ENCODE data around the gene OLA1.

OLA1 gene

GRCh38 chr2:174266288-174266687 is 18.0 kb upstream of the OLA1 start:
- Histone ChIP-seq H3K79me2 (ENCODE audit: low read length) (no peaks in the 10 kb centered on the region), H3K27ac (ENCODE audit: low read length) (no peak overlapping the region), H2AFZ (ENCODE audit: low read length) (no peak overlapping the region), H3F3A (ENCODE audit: insufficient read depth, low read length) (no peaks in the 10 kb centered on the region), H3K9ac (ENCODE audit: low read length) (no peak overlapping the region), H3K4me2 (ENCODE audit: low read depth, low read length) (no peak overlapping the region), H3K36me3 (replicated peaks; ENCODE audit: insufficient read depth, low read length) (no peaks in the 10 kb centered on the region), H3K9me2 (replicated peaks; ENCODE audit: insufficient read depth, low read length) (no peaks in the 10 kb centered on the region), H3K27me3 (replicated peaks; ENCODE audit: insufficient read depth, low read length) (no peaks in the 10 kb centered on the region), H4K20me1 (ENCODE audit: insufficient read depth, low read length) (no peaks in the 10 kb centered on the region), H3K9me3 (replicated peaks; ENCODE audit: insufficient read depth, low read length) (no peaks in the 10 kb centered on the region), H3K4me3 (ENCODE audit: low read length) (no peak overlapping the region), H3K4me1 (ENCODE audit: low read length) (no peaks in the 10 kb centered on the region)
- DNase-seq = no peak
- no peak for TF ChIP-seq EZH2 (optimal IDR thresholded peaks at IDR 0.05; ENCODE audit: low read depth, low read length)
- no peak for TF ChIP-seq CTCF (IDR thresholded peaks at IDR 0.05; ENCODE audit: low read length)
- TF ChIP-seq EZH2phosphoT487 (IDR thresholded peaks at IDR 0.05; ENCODE audit: low read length) = no peak

- Histone ChIP-seq H3K27me3 (replicated peaks; ENCODE audit: insufficient read depth, low read length) (no peaks in the 10 kb centered on the region), H3K27ac (ENCODE audit: low read length) (no peak overlapping the region), H3K4me2 (ENCODE audit: low read depth, low read length) (no peak overlapping the region), H3K4me3 (ENCODE audit: low read length) (no peak overlapping the region), H3K4me1 (ENCODE audit: low read length) (no peaks in the 10 kb centered on the region), H2AFZ (ENCODE audit: low read length) (no peak overlapping the region), H3K9me3 (replicated peaks; ENCODE audit: insufficient read depth, low read length) (no peaks in the 10 kb centered on the region), H4K20me1 (ENCODE audit: insufficient read depth, low read length) (no peaks in the 10 kb centered on the region), H3F3A (ENCODE audit: insufficient read depth, low read length) (no peaks in the 10 kb centered on the region), H3K79me2 (ENCODE audit: low read length) (no peaks in the 10 kb centered on the region), H3K36me3 (replicated peaks; ENCODE audit: insufficient read depth, low read length) (no peaks in the 10 kb centered on the region), H3K9ac (ENCODE audit: low read length) (no peak overlapping the region), H3K9me2 (replicated peaks; ENCODE audit: insufficient read depth, low read length) (no peaks in the 10 kb centered on the region)
- TF ChIP-seq EZH2 (optimal IDR thresholded peaks at IDR 0.05; ENCODE audit: low read depth, low read length) (no peak), EZH2phosphoT487 (IDR thresholded peaks at IDR 0.05; ENCODE audit: low read length) (no peak), CTCF (IDR thresholded peaks at IDR 0.05; ENCODE audit: low read length) (no peak)
- DNase-seq = no peak
Observed at GRCh38 chr2:174263997-174264396, 15.7 kb upstream of the OLA1 start.

- Histone ChIP-seq H3K4me1 (ENCODE audit: low read length) (no peaks in the 10 kb centered on the region), H3K79me2 (ENCODE audit: low read length) (no peaks in the 10 kb centered on the region), H3K9me3 (replicated peaks; ENCODE audit: insufficient read depth, low read length) (no peaks in the 10 kb centered on the region), H3K9me2 (replicated peaks; ENCODE audit: insufficient read depth, low read length) (no peaks in the 10 kb centered on the region), H3K4me3 (ENCODE audit: low read length) (no peak overlapping the region), H3K27ac (ENCODE audit: low read length) (no peak overlapping the region), H3K27me3 (replicated peaks; ENCODE audit: insufficient read depth, low read length) (no peaks in the 10 kb centered on the region), H3K4me2 (ENCODE audit: low read depth, low read length) (no peak overlapping the region), H3K36me3 (replicated peaks; ENCODE audit: insufficient read depth, low read length) (no peaks in the 10 kb centered on the region), H3F3A (ENCODE audit: insufficient read depth, low read length) (no peaks in the 10 kb centered on the region), H3K9ac (ENCODE audit: low read length) (no peak overlapping the region), H4K20me1 (ENCODE audit: insufficient read depth, low read length) (no peaks in the 10 kb centered on the region), H2AFZ (ENCODE audit: low read length) (no peak overlapping the region)
- DNase-seq = no peak
- TF ChIP-seq EZH2phosphoT487 (IDR thresholded peaks at IDR 0.05; ENCODE audit: low read length) = no peak
Observed at GRCh38 chr2:174259981-174260380, 11.6 kb upstream of the OLA1 start.

- Histone ChIP-seq H3K9ac (ENCODE audit: low read length) (no peak overlapping the region), H3K4me1 (ENCODE audit: low read length) (no peaks in the 10 kb centered on the region), H3K27ac (ENCODE audit: low read length) (no peak overlapping the region), H3K27me3 (replicated peaks; ENCODE audit: insufficient read depth, low read length) (no peaks in the 10 kb centered on the region), H3K36me3 (replicated peaks; ENCODE audit: insufficient read depth, low read length) (no peaks in the 10 kb centered on the region), H3K4me2 (ENCODE audit: low read depth, low read length) (no peak overlapping the region), H3F3A (ENCODE audit: insufficient read depth, low read length) (no peaks in the 10 kb centered on the region), H3K9me2 (replicated peaks; ENCODE audit: insufficient read depth, low read length) (no peaks in the 10 kb centered on the region), H3K79me2 (ENCODE audit: low read length) (no peaks in the 10 kb centered on the region), H2AFZ (ENCODE audit: low read length) (no peak overlapping the region), H3K9me3 (replicated peaks; ENCODE audit: insufficient read depth, low read length) (no peaks in the 10 kb centered on the region), H3K4me3 (ENCODE audit: low read length) (no peak overlapping the region), H4K20me1 (ENCODE audit: insufficient read depth, low read length) (no peaks in the 10 kb centered on the region)
- TF ChIP-seq EZH2phosphoT487 (IDR thresholded peaks at IDR 0.05; ENCODE audit: low read length) (no peak), EZH2 (optimal IDR thresholded peaks at IDR 0.05; ENCODE audit: low read depth, low read length) (no peak), CTCF (IDR thresholded peaks at IDR 0.05; ENCODE audit: low read length) (no peak)
- no peak for DNase-seq
Observed at GRCh38 chr2:174254267-174254666, 5.9 kb upstream of the OLA1 start.
